Measurements from ENCODE around the gene LRRC26. TPM values are rescaled to one million over a fixed set of nuclear protein-coding genes. Genes with fewer than 3 reads are reported as not detected.

Gene LRRC26
- total and polyA plus RNA-seq, 2 of the 13 experiments (the other 11 are each of a cell fraction or from before 2014, with no cell fraction given) = not detected

DNA sequence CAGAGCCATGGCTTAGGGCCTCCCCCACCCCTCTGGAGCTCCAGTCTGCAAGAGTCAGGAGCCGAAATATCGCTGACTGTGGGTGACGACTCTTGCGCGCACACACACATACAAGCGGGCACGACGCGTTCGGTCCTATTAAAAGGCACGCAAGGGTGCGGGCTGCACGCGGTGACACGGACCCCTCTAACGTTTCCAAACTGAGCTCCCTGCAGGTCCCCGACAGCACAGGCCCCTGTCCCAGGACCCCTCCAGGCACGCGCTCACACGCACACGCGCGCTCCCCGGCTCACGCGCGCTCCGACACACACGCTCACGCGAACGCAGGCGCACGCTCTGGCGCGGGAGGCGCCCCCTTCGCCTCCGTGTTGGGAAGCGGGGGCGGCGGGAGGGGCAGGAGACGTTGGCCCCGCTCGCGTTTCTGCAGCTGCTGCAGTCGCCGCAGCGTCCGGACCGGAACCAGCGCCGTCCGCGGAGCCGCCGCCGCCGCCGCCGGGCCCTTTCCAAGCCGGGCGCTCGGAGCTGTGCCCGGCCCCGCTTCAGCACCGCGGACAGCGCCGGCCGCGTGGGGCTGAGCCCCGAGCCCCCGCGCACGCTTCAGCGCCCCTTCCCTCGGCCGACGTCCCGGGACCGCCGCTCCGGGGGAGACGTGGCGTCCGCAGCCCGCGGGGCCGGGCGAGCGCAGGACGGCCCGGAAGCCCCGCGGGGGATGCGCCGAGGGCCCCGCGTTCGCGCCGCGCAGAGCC lies 31.0 kb downstream of the LRRC26 start, which contains the start of gene GRIN1 (continued):
- no peak for TF ChIP-seq DPF2 (CRISPR knock-in tag; IDR thresholded peaks at IDR 0.05; ENCODE audit: borderline replicate concordance, low read depth)
- no peak for TF ChIP-seq ATAD3A (CRISPR knock-in tag; IDR thresholded peaks at IDR 0.05)
- TF ChIP-seq ZFP36L2 (CRISPR knock-in tag; IDR thresholded peaks at IDR 0.05) = no peak
- TF ChIP-seq NFKB2 (CRISPR knock-in tag; IDR thresholded peaks at IDR 0.05; ENCODE audit: borderline replicate concordance) = peak; percentile 68; the same call in 1 of the 2 replicates
- peak; percentile 94; the same call in 2 of the 3 replicates for TF ChIP-seq MXI1 (IDR thresholded peaks at IDR 0.05; ENCODE audit: borderline replicate concordance, low read depth, low read length)
- TF ChIP-seq ERF (CRISPR knock-in tag; IDR thresholded peaks at IDR 0.05) = peak; percentile 66; the same call in 1 of the 2 replicates
- TF ChIP-seq, protein P1, sequence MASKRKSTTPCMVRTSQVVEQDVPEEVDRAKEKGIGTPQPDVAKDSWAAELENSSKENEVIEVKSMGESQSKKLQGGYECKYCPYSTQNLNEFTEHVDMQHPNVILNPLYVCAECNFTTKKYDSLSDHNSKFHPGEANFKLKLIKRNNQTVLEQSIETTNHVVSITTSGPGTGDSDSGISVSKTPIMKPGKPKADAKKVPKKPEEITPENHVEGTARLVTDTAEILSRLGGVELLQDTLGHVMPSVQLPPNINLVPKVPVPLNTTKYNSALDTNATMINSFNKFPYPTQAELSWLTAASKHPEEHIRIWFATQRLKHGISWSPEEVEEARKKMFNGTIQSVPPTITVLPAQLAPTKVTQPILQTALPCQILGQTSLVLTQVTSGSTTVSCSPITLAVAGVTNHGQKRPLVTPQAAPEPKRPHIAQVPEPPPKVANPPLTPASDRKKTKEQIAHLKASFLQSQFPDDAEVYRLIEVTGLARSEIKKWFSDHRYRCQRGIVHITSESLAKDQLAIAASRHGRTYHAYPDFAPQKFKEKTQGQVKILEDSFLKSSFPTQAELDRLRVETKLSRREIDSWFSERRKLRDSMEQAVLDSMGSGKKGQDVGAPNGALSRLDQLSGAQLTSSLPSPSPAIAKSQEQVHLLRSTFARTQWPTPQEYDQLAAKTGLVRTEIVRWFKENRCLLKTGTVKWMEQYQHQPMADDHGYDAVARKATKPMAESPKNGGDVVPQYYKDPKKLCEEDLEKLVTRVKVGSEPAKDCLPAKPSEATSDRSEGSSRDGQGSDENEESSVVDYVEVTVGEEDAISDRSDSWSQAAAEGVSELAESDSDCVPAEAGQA (IDR thresholded peaks at IDR 0.05; ENCODE audit: low read depth) = no peak
- TF ChIP-seq, protein P1 (CRISPR knock-in tag; IDR thresholded peaks at IDR 0.05; ENCODE audit: borderline replicate concordance) = peak; percentile 74; the same call in 1 of the 2 replicates
- peak; percentile 35; the same call in 1 of the 2 replicates for TF ChIP-seq YEATS4 (CRISPR knock-in tag; IDR thresholded peaks at IDR 0.05; ENCODE audit: borderline replicate concordance)
- TF ChIP-seq ZNF709 (CRISPR knock-in tag; IDR thresholded peaks at IDR 0.05) = peak; percentile 58; the same call in 1 of the 2 replicates
- TF ChIP-seq HINFP (CRISPR knock-in tag; IDR thresholded peaks at IDR 0.05; ENCODE audit: low read depth) = no peak
- 0 out of 2 replicates have a peak, but pooled peaks have one; percentile 37 for TF ChIP-seq ZNF232 (CRISPR knock-in tag; IDR thresholded peaks at IDR 0.05; ENCODE audit: borderline replicate concordance)
- peak; percentile 93 for TF ChIP-seq HES4 (CRISPR knock-in tag; IDR thresholded peaks at IDR 0.05; ENCODE audit: borderline replicate concordance)
- TF ChIP-seq, protein P2, sequence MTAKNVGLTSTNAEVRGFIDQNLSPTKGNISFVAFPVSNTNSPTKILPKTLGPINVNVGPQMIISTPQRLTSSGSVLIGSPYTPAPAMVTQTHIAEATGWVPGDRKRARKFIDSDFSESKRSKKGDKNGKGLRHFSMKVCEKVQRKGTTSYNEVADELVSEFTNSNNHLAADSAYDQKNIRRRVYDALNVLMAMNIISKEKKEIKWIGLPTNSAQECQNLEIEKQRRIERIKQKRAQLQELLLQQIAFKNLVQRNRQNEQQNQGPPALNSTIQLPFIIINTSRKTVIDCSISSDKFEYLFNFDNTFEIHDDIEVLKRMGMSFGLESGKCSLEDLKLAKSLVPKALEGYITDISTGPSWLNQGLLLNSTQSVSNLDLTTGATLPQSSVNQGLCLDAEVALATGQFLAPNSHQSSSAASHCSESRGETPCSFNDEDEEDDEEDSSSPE (CRISPR knock-in tag; IDR thresholded peaks at IDR 0.05) = no peak
- TF ChIP-seq STAT5B (CRISPR knock-in tag; IDR thresholded peaks at IDR 0.05) = 0 out of 2 replicates have a peak, but pooled peaks have one; percentile 44
- TF ChIP-seq ARID2 (CRISPR knock-in tag; IDR thresholded peaks at IDR 0.05; ENCODE audit: borderline replicate concordance) = no peak
- no peak for TF ChIP-seq MIXL1 (CRISPR knock-in tag; IDR thresholded peaks at IDR 0.05)

All from HepG2 (cell line).